GM23248 (cell line): ENCODE data around the gene L1TD1.

Experiments used
- EZH2 ChIP-seq: fragments of 200-600 bp; sonication (generic); IDR thresholded peaks from 2 replicates; pipeline ENCODE4 v1.6.1; 2018; ENCODE audit warnings: antibody characterized with exemption, mild to moderate bottlenecking; ENCODE audit not compliant: insufficient read depth, poor library complexity, severe bottlenecking
- EZH2phosphoT487 ChIP-seq: fragments of 200-600 bp; sonication (generic); IDR thresholded peaks from 2 replicates; pipeline ENCODE4 v1.6.1; 2018; ENCODE audit warnings: antibody characterized with exemption, moderate library complexity, mild to moderate bottlenecking, low read depth; ENCODE audit not compliant: insufficient read depth

GRCh38 chr1:62213075-62213914 is 18.6 kb downstream of the L1TD1 start:
- TF ChIP-seq EZH2 (no peak), EZH2phosphoT487 (no peak)
